ENCODE data around the gene DUSP22.
"Not testable (repeated sequence)": the region's sequence is repeated elsewhere in the genome, so short reads cannot be mapped to it uniquely, and the experiment has no call there.

The DUSP22 gene

GRCh38 chr6:280775-281468 is 11.4 kb upstream of the DUSP22 start:
- DNase-seq: no peak

- DNase-seq: no peak
Measured at GRCh38 chr6:281469-282103, 10.7 kb upstream of the DUSP22 start.

- DNase-seq: no peak
Measured at GRCh38 chr6:282177-282866, 10.0 kb upstream of the DUSP22 start.

GRCh38 chr6:282867-283416 is 9.3 kb upstream of the DUSP22 start:
- no peak for DNase-seq

GRCh38 chr6:284486-284885 is 7.8 kb upstream of the DUSP22 start:
- DNase-seq: no peak

GRCh38 chr6:285030-285771 is 7.1 kb upstream of the DUSP22 start:
- no peak for DNase-seq

GRCh38 chr6:285902-286301 is 6.4 kb upstream of the DUSP22 start:
- DNase-seq: not testable (repeated sequence)

GRCh38 chr6:286681-287488 is 5.4 kb upstream of the DUSP22 start:
- DNase-seq: no peak

GRCh38 chr6:287489-287860 is 4.8 kb upstream of the DUSP22 start:
- no peak for DNase-seq

- DNase-seq: no peak
Measured at GRCh38 chr6:288866-289265, 3.4 kb upstream of the DUSP22 start.

- no peak for DNase-seq
Measured at GRCh38 chr6:290111-290922, 2.0 kb upstream of the DUSP22 start.

- DNase-seq: no peak
Measured at GRCh38 chr6:291204-291696, 1.0 kb upstream of the DUSP22 start.

- DNase-seq: no peak
Measured at GRCh38 chr6:292506-293192, 362 bp downstream of the DUSP22 start.

- DNase-seq: no peak
Measured at GRCh38 chr6:293193-294174, 1.2 kb downstream of the DUSP22 start.

- no peak for DNase-seq
Measured at GRCh38 chr6:294656-295565, 2.6 kb downstream of the DUSP22 start.

GRCh38 chr6:296151-297122 is 4.2 kb downstream of the DUSP22 start:
- DNase-seq: no peak

All from NCI-H1048 (cell line).